DMS114 treated with DMSO at 0.1 percent for 48 hours (cell line): ENCODE data around the gene CCNB1IP1.
A peak's percentile ranks its signal among the peaks of the same experiment; 100 is the strongest.
"Not testable (repeated sequence)": the region's sequence is repeated elsewhere in the genome, so short reads cannot be mapped to it uniquely, and the experiment has no call there.

Experiments
- DNase-seq: peaks from one replicate; lab custom pipeline; 2025; ENCODE audit not compliant: unreplicated experiment; lab: John Stamatoyannopoulos, UW

Gene CCNB1IP1

DNA sequence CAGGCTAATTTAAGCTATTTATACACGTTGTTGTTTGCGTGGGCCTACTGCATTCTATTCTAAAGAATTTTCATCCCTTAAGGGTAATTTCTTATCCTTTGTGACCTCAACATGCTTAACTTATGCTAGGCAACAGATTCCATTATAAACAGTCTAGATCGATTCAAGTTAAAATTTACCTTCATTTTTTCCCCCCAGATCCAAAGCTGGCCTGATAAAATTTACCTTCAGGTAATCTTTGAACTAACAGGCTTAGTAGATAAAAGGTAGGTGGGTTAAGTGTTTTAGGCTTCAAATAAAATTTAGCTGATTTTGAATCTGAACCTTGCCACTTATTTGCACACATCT is 389 bp upstream of the CCNB1IP1 start:
- no peak for DNase-seq

GRCh38 chr14:20332431-20332787 is 670 bp downstream of the CCNB1IP1 start:
- DNase-seq: peak; percentile 38

DNA sequence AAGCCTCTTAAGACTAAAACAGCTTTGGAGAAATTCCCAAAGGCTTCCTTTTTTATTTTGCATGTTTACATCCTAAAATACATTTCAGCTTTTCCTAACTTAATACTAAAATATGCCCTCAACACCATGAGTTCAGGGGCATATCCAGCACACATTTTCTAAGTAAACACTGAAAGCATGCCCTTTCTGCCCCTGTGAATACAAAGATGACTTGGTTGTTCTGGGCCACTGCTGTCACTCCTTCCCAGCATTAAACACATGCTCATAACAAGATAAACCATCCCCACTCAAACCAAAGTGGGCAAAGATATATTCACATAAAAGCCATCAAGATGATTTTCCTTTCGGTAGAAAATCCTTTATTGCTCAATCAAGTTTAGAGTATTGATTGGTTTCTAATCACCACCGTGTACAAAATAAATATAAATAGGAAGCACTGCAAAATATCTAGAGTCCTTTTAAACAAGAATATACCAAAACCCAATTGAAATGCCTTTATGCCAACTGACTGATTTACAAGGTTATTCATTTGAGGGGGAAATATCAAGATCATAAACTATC is 1.9 kb downstream of the CCNB1IP1 start:
- DNase-seq: no peak

- DNase-seq: no peak
Observed at GRCh38 chr14:20329355-20329754, 3.7 kb downstream of the CCNB1IP1 start.

- DNase-seq: no peak
Observed at GRCh38 chr14:20328705-20329104, 4.4 kb downstream of the CCNB1IP1 start.

DNA sequence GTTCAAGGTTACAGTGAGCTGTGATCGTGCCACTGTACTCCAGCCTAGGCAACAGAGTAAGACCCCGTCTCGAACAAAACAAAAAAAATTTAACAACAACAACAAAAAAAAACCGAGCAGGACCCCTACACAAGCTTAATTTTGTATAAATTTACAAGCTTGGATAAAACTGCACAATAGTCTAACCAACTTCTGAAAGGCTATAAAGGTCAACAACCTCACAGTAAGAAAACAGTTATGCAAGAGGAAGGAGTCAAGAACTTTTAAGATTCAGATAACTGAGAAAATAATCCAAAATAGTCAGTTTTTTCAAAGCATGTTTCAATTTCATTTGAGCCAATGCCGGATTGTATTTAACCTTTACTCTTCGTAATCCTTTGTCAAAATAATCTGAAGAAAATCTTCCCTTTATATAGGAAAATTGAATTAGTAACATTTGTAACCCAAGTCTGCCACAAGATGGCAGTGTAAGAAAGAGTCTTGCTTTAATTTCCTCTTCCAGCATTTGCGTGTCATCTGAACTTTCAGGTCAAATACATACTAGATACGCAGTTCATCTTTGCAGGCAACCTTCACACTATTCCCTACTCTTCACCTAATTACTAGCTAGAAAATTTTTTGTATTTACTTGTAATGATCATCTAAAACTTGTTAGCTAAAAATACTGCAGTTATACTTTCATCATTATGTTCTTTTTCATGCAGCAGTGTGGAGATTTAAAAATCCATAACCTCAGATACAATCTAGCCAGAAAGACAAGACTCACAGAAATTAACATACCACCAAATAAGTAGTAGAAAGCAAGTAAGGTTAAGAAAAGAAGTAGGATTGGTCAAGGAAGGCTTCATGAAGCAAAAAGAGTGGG is 5.8 kb downstream of the CCNB1IP1 start:
- DNase-seq: peak; percentile 70

DNA sequence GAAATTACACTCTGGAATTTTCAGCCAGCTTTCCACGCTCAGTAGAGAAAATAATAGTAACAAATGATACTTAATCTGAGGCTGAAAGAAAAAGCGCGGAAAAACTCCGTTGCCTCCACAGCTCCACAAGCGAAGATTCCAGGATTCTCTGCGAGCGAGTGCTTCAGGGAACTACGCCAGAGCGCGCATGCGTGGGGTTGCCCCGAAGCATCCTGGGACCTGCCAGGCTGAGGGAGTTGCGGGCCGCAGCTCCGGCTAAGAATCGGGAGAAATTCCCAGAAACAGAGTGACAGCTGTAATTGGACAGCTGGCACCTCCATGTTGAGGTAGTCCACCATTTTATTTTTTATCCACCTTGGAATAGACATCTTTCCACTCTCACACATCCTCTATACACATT is 15.4 kb downstream of the CCNB1IP1 start:
- DNase-seq: no peak

GRCh38 chr14:20314026-20314425 is 19.1 kb downstream of the CCNB1IP1 start:
- DNase-seq: no peak

DNA sequence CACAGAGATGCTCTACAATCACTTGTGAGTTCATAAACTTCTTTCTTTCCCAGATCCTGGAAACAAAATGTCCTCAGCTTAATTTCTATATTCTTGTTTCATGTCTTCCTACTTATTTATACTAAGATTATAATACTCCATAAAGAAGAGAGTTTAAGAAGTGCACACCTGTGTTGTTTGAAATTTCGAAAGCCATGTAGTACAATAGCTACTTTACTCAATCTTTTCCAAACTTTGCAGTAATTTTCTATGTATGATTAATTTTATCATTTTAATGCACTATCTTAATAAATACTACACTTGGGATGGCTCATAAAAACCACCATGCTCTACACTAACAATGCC is 27.0 kb downstream of the CCNB1IP1 start:
- no peak for DNase-seq

GRCh38 chr14:20305265-20306078 is 27.6 kb downstream of the CCNB1IP1 start, which contains the start of gene TTC5:
Gene TTC5, minus strand, starts transcription at chr14:20305951. Its CDS starts 14 bp downstream, at chr14:20305937.
- peak; percentile 78 for DNase-seq

GRCh38 chr14:20302042-20302755 is 30.9 kb downstream of the CCNB1IP1 start:
- DNase-seq: no peak

- no peak for DNase-seq
Observed at GRCh38 chr14:20295067-20295466, 38.0 kb downstream of the CCNB1IP1 start.

- DNase-seq: no peak
Observed at GRCh38 chr14:20294636-20295035, 38.4 kb downstream of the CCNB1IP1 start.

GRCh38 chr14:20281998-20282397 is 51.1 kb downstream of the CCNB1IP1 start:
- not testable (repeated sequence) for DNase-seq

GRCh38 chr14:20280265-20280664 is 52.8 kb downstream of the CCNB1IP1 start:
- DNase-seq: not testable (repeated sequence)

- DNase-seq: no peak
Observed at GRCh38 chr14:20278414-20278813, 54.7 kb downstream of the CCNB1IP1 start.

DNA sequence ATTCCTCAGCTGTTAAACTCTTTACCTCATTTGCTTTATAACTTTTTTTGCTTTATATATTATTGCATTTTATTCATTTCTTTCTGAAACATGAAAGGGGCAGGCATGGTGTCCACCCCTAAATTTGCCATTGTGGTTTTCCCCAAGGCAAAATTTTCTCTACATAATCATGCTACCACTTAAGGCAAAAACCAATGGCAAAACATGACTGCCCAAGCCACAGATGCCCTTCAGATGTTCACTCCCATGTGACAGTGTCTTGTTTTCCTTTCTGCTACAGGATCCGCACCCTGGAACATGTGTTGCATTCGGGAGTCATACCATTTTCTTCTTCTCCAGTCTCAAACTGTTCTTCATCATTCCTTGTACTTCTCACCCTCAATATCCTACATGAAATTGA is 55.7 kb downstream of the CCNB1IP1 start:
- no peak for DNase-seq

- DNase-seq: no peak
Observed at GRCh38 chr14:20274062-20274461, 59.0 kb downstream of the CCNB1IP1 start.

- DNase-seq: not testable (repeated sequence)
Observed at GRCh38 chr14:20264361-20264760, 68.7 kb downstream of the CCNB1IP1 start.

DNA sequence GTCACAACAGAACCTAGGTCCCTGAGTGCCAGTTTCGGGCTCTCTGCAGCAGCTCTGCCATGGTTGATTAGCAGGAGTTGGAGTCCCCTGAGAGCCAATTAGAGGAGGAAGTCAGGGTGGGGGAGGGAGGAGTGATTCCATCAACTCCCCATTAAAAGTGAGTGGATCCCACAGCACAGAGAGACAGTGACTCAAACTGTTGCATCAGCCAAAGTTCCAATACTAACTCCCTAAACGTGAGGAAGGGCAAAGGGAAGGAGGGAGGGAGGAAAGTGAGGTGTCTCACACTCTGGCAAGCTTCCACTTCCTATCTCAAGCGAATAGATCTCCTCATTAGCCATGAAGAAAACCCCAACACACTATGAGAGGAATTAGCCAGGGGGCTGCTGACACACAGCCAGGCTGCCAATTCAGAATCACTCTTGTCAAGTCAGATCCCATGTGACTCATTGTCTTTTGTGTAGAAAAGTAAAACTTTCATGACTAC is 70.4 kb downstream of the CCNB1IP1 start:
- DNase-seq: no peak
